RPMI8226 (cell line): ENCODE measurements around the gene DIPK1B.

Source experiments
- DNase-seq: peaks from one replicate; pipeline ENCODE4 v3.0.0-alpha.2; 2015

DIPK1B gene

DNA sequence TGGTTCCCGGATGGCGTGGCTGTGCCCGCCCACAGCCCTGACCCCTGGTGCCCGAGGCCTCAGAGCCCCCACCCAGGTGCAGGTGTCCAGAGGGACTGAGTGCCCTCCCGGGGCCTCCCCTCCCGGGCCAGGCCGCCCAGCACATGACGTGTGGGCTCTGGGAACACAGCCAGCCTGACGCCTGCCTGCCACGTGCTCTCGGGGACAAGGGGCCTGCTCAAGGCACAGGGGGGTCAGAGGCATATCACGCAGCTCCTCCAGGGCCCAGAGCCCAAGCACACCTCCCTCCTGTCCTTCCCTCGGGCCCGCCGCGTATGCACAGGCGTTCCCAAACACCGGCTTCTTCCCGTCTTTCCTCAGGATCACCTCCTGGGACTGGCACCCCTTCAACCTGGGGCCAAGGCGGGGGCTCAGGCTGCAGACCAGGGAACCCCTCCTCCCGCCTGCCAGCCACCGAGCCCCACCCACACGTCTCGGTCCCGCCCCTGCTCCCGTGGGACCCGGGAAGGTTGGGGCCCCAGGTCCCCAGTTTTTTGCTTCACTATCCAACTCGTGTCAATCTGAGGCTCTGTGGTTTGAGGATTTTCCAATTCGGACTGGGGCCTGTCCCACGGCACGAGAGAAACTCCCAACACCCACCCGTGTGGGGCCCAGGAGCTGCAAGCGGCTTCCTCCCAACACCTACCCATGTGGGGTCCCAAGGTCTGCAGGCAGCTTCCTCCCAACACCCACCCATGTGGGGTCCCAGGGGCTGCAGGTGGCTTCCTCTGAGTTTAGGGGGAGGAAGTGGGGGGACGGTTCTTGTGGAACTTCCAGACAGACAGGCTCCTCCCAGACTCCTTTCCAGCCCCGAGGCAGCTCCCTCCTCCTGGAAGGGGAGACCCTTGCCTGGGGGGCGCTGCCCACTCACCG, 28.9 kb downstream of the DIPK1B start:
- peak; percentile 79 for DNase-seq

DNA sequence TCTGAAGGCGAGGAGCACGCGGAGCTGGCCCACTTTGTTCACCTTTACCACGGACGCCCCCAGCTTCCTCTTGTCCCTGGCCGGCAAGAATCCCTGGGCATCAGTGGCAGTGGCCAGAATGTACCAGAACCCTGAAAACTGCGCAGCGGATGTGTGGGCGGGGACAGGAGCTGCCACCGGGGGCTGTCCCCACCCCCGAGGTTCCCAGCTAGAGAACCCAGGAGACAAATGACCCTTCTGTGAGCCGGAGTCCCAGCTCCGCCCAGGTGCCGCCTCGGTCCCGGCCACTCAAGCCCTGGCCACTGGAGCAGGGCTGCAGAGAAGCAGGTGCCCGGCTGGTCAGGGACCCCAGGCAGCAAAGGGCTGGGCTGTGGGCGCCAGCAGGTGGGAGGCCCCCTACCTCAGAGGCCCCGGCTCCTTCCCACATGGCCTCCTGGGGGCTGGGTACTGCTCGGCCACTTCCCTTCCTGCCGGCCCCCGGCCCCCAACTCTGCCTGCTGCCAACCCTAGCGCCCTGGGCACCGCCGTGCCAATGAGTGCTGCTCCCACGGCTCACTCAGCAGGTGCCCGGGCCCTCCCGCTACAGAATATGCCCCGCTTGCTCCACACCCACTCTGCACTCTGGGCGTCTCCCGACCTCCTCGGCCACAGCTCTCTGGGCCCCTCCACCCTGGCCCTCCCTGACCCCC, 29.7 kb downstream of the DIPK1B start:
- DNase-seq: peak; percentile 68

DNA sequence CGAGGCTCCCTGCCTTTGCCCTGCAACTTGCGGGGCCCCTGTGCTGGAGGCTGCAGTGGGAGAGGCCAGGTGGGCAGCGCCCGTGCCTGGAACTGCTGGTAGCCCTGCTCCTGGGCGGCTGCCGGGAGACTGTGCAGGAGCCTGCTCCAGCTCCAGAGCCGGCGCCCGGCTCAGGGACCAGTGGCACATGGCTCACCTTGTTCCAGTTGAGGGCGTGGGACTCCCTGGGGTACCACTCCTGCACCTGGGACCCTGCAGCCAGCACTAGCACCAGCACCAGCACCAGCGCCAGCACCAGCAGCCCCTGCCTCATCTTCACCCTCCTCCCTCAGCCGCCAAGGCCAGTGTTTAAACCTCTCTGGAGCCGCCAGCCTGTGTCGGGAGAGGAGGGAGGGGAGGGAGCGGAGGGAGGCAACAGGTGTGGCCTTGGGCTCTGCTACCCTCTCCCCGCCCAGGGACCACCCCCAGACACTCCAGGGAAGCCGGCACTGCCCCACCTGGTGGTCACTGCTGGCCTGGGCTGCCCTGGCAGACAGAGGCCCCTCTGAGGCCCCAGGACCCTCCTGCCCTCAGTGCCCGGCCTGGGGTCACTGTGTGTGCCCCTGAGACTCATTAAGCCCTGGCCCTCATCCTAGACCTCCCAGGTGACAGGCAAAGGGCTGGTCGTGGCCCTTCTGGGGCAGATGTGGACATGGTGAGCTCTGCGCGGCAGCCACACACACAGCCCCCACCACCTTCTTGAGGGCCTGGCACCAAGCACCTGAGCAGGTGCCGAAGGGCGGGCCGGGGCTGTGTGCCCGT, 30.4 kb downstream of the DIPK1B start, which contains the start of gene LCN10:
Gene LCN10, minus strand, starts transcription at position 350 of the 801 bp plus-strand sequence. Its CDS starts 37 bp downstream, at position 313.
- peak; percentile 76 for DNase-seq

DNA sequence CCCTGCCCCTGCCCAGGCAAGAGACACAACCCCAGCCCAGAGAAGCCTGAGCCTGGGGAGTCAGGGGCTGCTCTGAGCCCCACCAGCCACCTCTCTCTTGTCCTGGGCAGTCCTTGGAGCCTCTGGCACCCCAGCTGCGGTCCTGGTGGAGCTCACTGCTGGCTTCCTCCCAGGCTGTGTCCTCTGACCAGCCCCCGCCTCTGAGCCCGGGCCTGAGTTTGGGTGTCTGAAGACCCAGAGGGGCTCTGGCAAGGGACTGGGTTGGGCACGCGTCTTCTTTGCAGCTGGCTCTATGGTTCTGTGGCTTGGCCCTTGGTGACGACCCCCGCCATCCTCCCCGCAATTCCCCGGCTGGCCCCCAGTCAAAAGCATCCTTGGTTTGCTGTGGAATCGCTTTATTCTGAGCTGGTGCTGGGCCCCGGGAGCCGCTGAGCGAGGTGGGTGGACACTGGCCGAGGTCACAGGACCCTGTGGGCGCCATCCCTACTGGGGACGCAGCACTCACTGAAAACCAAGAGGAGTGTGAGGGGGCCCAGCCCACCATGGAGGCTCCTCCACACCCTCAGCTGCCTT, 31.4 kb downstream of the DIPK1B start:
- no peak for DNase-seq

DNA sequence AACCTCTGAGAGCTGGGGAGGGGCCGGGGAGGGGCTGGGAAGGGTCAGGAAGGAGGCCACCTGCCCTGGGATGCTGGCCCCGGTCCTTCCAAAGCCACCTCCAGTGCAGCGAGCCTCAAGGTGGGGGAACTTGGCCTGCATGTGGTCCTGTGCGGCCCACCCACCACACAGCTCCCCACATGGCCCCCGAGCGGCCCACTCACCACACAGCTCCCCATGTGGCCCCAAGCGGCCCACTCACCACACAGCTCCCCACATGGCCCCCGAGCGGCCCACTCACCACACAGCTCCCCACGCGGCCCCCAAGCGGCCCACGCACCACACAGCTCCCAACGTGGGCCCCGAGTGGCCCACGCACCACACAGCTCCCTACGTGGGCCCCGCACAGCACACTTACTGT, 32.4 kb downstream of the DIPK1B start:
- DNase-seq: no peak

DNA sequence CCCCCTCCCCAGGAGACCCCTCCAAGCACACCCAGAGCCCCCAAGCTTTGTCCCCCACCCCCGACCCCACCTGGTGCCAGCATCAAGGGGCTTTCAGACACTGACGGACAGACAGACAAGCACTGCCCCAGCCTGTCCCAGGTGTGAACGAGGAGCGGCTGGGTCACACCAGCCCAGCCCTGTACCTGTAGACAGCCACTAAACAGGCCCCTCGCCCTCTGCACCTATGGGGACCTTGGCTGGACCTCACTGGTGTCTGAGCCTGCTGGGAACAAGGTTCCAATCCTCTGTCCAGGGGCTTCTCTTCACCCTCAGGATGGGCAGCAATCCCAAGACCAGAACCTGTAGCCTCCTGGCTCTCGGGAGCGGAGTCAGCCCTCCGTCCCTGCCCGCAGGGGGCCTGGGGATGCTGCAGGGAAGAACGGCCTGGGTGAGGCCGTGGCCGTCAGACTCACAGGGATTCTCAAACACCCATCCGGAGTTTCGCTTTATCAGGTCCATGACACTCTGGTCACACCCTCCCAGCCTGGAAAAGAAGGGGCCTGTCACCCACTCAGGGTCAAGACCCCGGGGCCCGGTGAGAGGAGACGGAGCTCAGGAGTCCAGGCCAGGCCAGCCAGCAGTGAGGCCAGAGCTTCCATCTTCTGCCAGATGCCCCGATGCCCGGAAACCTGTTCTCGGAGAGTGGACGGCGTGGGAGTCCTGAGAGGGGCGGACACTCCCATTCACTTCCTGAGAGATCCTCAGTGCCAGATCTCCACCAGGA, 33.2 kb downstream of the DIPK1B start:
- DNase-seq: no peak

DNA sequence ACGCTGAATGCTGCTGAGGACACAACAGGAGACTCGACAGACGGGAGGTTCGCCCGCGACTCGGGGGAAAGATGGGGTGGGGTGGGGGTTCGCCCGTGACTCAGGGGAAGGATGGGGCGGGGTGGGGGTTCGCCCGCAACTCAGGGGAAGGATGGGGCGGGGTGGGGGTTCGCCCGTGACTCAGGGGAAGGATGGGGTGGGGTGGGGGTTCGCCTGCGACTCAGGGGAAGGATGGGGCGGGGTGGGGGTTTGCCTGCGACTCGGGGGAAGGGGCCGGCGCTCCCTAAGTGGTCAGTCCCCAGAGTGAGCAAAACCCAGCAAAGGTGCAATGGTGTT, 33.8 kb downstream of the DIPK1B start:
- DNase-seq: no peak

DNA sequence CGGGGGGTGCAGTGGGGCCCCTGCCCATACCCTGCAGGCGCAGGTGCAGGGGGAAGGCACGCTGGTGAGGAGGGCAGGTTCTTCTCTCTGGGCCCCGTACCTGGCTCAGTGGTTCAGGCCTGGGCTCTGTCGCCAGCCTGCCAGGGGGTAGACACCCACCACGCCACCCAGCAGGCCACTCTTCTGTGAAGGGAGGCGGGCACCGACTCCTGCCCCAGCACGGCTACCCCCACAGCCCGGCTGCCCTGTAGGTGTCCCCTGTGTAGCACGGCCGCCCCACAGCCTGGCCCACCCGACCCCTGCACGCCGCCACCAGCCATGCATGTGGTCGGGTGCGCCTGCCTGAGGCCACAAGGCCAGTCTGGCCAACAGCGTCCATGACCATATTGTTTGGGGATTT, 34.2 kb downstream of the DIPK1B start:
- no peak for DNase-seq

DNA sequence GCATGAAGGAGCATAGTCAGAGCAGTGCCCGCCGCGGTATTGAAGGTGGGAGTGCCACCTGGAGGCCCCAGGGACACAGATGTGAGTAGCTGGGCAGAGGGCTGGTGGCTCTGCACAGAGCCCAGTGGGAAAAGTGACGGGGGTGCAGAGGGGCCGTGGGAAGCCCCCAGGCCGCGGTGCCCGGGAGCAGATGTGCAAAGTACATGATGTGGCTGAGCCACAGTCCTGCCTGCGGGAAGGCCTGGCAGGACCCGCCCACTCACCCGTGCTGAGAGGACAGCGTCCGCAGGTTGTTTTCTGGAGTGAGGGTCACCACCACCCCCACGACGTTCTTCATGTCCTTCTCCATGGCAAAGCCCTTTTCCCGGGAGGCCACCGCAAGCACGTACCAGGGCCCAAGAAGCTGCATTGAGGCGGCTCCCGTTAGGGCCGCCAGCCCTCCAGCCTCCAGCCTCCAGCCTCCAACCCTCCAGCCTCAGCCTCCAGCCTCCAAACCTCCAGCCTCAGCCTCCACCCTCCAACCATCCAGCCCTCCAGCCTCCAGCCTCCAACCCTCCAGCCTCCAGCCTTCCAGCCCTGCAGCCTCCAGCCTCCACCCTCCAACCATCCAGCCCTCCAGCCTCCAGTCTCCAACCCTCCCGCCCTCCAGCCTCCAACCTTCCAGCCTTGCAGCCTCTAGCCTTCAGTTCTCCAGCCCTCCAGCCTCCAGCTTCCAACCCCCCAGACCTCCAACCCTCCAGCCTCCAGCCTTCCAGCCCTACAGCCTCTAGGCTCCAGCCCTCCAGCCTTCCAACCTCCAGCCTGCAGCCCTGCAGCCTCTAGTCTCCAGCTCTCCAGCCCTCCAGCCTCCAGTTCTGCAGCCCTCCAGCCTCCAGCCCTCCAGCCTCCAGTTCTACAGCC, 35.0 kb downstream of the DIPK1B start:
- DNase-seq: no peak

DNA sequence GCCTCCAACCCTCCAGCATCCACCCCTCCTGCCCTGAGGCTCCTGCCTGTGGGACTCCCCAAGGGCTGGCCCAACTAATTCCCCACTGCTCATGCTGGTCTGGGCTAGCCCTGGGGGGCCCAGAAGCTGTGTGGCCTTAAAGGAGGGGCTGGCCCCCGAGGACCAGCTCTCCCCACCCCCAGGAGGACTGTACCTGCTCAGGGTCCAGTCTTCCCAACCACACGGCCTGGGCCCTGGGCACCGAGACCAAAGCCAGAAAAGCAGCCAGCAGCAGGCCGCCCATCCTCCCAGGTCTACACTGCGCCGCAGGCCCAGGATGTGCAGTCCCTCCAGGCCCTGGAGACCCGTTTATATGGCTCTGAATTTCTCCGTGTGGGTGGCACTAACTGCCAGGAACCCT, 35.8 kb downstream of the DIPK1B start, which contains the start of gene LCN6:
Gene LCN6, minus strand, starts transcription at position 325 of the 400 bp plus-strand sequence. Its CDS starts 42 bp downstream, at position 283.
- no peak for DNase-seq

DNA sequence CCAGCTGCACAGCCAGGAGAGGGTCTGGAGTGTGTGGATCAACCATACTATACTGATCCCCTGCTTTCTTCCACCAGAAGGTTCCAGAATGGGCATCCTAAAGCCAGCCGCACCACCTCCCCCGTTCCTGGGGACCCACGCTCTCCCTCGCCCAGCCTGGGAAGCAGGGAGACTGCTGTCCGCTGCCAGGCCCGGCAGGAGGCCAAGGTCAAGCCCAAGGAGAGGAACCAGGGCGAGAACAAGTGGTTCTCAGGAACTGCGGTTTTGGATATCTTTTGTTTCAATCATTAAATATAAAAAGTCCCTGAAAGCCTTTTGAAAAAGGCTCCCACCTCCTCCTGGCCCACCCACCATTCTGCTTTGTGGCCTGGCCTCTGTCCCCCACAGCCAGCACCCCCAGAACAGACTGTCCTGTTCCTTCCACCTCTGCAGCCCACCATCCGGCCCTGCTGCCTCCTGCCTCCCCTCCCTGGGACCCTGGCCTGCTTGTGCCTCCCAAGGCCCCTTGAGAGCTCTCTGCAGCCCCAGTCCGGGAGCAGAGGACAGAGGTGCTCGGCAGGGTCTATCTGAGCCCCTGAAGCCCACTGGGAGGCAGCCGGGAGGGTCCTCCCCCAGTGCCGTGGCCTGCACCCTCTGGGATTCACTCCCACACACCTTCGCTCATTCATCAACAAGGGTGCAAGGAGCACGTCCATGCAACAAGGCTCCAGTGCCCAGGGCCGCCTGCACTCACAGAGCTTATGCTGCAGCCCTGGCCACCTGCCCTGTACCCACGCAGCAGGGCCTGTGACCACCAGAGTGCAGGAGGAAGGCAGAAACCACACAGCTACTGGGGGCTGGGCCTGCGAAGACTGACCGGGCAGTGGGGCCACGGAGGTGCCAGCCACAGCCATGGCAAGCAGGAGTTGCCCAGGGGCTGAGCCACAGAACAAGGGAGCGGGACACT, 36.6 kb downstream of the DIPK1B start:
- DNase-seq: no peak

DNA sequence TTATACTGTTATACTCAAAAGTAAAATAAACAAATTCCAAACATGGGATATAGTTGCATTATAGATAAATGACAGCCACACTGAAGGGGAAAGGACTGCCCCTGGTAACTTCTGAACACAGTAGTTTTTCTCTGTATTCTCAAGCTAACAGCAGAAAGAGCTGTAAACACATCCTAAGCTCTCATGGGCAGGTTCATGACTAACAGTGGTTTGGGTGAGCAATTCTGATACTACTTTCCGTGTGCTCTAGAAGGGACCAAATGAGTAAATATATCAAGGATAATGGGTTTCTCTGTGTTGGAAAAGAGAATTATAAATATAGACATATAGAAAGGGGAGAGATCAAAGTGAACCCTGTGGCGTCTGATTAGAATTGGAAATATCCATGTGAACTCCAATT, 38.2 kb downstream of the DIPK1B start:
- DNase-seq: no peak

DNA sequence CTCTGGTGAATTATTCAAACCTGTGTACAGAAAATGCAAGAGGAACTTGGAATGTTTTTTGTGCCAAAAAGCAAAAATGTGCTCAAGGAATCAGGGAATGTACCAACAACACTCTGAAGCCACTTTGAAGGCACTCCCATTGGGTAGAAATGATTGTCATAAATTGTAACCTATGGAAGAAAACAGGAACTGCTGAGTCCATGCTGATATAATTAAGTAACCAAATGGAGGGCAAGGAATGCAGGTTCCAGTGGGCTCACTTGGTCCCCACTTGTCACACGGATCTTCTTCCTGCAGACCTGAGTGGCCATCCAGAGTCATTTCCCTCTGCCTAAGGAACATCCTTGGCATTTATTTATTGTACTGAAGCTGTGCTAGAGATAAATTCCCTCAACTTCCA, 38.9 kb downstream of the DIPK1B start:
- DNase-seq: no peak

DNA sequence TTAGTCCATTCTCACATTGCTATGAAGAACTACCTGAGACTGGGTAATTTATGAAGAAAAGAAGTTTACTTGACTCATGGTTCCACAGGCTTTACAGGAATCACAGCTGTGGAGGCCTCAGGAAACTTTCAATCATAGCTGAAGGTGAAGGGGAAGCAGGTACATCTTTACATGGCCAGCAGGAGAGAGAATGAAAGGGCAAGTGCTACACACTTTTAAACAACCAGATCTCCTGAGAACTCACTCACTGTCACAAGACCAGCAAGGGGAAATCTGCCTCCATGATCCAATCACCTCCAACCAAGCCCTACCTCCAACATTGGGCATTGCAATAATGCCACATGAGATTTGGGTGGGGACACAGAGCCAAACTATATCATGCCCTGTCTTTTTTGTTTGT, 39.4 kb downstream of the DIPK1B start:
- DNase-seq: no peak

DNA sequence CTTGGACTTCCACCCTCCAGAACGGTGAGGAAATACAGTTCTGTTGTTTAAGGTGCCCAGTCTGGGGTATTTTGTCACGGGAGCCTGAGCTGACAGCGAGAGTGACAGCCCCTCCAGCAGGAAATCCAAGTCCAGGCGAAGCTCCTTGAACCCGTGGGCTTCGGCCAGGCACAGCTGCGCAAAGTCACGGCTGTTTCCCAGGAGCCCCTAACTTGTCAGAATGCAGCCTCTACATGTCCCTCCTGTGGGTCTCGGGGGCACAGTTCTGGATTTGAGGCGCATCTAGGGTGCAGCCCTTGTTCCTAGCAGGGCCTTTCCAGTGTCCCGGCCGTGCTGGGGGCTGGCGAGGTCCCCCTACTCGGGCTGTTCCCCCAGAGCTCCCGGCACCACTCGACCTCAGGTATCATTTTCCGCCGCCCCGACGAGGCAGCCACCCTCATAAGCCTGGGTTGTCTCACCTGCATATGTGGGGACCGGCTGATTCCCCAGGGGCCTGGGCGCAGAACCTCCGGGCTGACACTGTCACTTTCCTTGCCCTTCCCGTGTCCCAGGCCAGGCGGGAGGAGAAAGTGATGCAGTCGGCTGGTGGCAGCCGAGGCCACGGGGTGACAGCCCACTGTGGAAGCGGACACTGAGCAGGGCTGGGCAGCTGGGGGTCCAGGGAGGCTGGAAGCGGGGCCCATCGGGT, 41.1 kb downstream of the DIPK1B start:
- no peak for DNase-seq

DNA sequence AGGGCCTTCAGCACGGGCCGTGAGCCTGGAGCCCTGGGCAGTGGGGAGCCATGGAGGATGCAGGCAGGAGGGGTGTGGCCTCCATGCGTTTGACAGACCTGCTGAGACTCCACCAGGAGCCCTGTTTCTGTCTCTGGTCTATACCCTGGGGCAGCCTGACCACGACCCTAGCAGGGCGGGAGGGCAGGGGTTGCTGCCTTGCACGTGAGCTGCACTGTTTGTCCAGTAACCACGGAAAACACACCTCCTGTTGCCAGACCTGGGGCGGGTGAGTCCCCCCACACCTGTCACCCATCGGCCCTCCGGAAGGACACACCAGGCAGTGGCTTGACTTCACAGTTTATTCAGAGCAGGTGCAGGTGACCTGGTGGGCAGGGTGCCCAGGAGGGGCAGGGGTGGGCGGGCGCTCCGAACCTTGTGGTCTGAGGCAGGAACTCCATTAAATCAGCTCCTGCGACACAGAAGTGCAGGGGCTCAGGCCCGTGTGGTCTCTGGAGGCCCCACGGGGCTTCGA, 41.7 kb downstream of the DIPK1B start:
- peak; percentile 90 for DNase-seq

DNA sequence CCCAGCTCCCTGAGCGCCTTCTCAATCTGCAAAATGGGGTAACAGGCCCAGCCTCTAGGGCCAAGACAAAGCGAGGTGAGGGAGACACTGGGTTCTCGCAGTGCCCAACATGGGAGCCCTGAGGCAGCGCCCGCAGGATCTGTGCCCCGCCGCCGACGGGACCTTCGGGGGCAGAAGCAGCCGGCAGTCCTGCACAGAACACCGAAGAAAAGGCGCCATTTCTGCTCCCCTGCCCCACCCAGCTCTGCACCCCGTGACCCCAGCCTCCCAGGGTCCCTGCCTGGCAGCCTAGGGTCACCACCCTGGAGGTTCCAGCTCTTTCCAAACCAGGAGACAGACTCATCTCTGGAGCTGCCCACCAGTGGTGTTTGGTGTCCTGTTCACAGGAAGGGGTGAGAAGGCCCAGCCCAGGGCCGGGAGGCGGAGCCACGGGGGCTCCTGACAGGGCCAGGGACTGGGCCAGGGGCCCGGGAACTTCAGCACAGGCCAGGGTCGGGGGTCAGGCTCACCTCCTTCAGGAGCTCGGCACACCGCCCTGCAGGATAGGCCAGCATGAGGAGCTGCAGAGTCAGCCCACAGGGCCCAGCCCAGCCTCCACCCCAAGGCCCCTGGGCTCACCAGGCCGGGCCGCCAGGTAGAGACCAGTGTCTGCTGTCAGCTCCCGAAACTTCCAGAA, 42.4 kb downstream of the DIPK1B start:
- no peak for DNase-seq
